Stimulated activated naive CD4-positive, alpha-beta T cell treated with Interleukin-2 at 50 U/mL for 16 hours (primary cell): ENCODE results near the gene IRF2BPL.

Experiments used
- DNase-seq: peaks from one replicate; lab custom pipeline; 2025; lab: John Stamatoyannopoulos, UW

The IRF2BPL gene

DNA sequence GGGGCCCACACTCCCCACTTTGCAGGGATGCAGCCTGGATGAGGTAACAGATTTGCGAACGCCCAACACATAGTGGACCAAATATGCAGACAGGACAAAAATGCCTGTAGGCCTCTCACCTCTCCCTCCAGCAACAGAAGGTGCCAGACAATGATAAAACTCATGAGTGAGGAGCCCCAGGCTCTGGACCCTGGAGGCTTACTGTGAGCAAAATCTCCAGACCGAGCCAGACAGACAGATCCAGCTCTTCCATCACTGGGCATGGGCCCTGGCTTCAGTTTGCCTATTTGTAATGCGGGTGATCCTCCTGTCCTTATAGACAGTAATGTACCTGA, 42.3 kb downstream of the IRF2BPL start:
- DNase-seq, result no peak

- no peak for DNase-seq
Measured at GRCh38 chr14:76985540-76986230, 42.8 kb downstream of the IRF2BPL start.

- DNase-seq, result no peak
Measured at GRCh38 chr14:76984787-76985375, 43.6 kb downstream of the IRF2BPL start.

GRCh38 chr14:76984297-76984696, 44.2 kb downstream of the IRF2BPL start:
- no peak for DNase-seq

DNA sequence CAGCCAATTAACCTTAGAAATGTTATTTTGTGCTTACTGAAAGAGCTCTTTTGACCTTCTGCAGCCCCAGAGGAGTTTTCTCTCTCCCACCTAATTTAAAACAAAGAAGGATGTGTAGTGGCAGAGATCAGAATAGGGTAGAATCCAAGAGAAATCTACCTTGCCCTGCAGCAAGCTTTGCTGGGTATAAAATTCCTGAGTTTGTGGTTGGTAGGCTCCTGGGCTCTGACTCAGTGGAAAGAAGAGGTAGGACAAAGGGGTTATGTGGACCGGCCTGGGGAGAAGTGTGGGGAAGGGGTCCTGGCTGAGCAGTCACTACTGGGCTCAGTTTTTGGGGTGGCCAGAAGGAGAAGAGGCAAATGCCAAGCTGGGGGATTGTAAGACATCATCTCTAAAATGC, 46.8 kb downstream of the IRF2BPL start:
- DNase-seq, result no peak

DNA sequence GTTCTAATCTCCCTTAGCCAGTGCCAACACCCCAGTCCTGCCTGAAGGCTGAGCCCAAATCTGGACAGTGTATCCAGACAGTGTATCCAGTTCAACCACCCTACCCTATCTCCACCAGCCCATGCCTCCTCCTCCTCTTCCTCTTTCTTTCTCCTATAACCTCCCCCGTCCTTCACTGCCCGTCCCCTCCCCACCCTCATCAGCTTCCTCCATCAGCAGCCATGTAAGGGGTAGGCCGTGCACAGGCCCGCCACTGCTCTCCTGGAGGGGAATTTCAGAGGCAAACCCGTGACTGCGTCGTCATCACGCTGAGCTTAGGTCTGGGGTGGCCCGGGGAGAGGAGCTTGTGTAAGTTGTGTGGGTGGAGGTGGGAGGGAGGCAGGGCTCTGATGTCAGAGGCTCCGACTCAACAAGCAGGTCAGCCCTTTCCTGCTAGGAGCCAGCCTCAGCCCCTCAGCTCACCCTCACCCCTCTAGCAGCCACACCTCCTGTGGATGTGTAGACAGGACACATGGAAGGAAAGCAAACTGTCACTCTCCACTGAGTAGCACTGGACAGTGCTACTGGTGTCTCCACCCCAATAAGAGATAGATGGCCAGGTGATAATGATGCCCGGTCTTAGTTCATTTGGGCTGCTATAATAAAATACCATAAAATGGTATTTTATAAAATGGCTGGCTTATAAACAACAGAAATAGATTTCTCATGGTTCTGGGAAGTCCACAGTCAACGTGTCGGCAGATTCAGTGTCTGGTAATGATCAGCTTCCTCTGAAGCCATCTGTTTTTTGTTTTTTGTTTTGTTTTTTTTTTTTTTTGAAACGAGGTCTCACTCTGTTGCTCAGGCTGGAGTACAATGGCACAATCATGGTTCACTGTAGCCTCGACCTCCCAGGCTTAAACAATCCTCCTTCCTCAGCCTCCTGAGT, 50.5 kb downstream of the IRF2BPL start:
- DNase-seq, result peak; percentile 85

GRCh38 chr14:76976240-76977005, 52.1 kb downstream of the IRF2BPL start:
- no peak for DNase-seq

DNA sequence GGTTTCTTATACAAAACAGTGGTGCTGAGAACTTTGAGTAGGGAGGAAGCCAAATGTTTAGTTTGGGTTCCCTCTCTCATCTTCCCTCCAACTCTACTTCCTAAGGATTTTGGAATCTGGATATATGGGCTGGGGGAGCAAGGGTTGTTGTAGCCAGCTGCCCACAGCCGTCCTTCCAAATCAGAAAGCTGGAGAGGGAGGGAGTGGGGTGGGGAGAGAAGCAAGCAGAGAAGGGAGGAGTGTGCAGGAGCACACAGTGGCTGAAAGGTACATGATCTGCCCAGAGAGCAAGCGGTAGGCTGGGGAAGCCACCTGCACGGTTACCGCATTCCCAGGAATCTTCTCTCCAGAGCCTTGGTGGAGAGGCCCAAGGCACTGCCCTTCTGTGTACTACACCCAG, 52.7 kb downstream of the IRF2BPL start:
- no peak for DNase-seq

DNA sequence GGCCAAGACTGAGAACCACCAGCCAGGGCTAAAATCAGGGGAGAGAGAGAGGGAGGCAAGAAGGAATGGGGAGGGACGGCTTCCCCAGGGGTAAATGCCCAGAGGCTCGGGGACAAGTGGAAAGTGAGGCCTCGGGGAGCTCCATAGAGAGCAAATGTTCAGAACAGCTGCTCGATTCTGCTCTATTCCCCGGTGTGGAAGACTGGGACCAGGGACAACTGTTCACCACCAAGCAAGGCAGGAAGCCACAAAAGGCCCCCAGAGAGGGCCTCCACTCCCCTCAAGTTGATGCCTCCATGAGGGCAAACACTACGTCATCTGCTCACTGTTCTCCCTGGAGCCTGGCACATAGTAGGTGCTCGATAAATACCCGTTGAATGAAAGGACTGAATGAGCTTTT, 53.5 kb downstream of the IRF2BPL start:
- no peak for DNase-seq
